Measurements from ENCODE around the gene RPA3. TPM values are rescaled to one million over a fixed set of nuclear protein-coding genes. Genes with fewer than 3 reads are reported as not detected.

The RPA3 gene
- total RNA-seq, 3 donors from 2014 or later = 23.2 to 38.4 (median 28.7) TPM

DNA sequence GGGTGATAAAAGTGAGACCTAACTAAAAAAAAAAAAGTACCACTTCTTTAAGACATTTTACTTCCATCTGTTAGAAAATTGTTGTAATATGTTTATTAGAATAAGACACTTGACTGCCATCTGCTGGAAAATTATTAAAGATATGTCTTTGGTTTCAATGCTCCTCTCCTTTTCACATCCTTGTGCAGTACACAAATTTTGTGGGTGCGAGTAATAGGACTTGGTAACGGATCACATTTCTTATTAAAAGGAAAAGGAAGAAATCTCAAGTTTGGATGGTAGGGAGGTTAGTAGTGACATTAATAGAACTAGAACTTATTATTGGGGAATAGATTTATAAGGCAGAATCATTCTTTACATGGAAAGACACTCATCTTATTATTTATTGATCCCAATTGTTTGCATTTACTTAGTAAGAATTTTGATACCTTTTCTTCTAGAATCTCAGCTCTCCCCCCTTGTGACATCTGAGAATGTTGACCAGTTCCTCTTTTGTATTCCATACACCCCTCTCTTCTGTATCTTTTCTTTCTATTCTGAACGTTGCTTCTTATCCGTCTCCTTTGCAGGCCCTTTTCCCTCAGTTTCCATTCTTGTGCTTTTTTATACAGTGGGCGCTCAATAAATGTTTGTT is 43.0 kb upstream of the RPA3 start:
- intact Hi-C loops (cut with DNase I, micrococcal nuclease) = loop anchor here (5.0 to 10.0 kb wide), 2 partner anchors 77 to 79 kb away; no protein-coding TSS in a partner anchor
- H3K4me1 ChIP-seq (ENCODE audit: low read depth) = no peaks in the 10 kb centered on the region
- H3K36me3 ChIP-seq (ENCODE audit: low read depth) = no peaks in the 10 kb centered on the region
- DNase-seq (no peak), ATAC-seq (peak; percentile 42)
- H3K4me3 ChIP-seq = no peak overlapping the region
- no peaks in the 10 kb centered on the region for H3K9me3 ChIP-seq
- TF ChIP-seq, protein P1, sequence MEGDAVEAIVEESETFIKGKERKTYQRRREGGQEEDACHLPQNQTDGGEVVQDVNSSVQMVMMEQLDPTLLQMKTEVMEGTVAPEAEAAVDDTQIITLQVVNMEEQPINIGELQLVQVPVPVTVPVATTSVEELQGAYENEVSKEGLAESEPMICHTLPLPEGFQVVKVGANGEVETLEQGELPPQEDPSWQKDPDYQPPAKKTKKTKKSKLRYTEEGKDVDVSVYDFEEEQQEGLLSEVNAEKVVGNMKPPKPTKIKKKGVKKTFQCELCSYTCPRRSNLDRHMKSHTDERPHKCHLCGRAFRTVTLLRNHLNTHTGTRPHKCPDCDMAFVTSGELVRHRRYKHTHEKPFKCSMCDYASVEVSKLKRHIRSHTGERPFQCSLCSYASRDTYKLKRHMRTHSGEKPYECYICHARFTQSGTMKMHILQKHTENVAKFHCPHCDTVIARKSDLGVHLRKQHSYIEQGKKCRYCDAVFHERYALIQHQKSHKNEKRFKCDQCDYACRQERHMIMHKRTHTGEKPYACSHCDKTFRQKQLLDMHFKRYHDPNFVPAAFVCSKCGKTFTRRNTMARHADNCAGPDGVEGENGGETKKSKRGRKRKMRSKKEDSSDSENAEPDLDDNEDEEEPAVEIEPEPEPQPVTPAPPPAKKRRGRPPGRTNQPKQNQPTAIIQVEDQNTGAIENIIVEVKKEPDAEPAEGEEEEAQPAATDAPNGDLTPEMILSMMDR (IDR thresholded peaks at IDR 0.05) = no peak

DNA sequence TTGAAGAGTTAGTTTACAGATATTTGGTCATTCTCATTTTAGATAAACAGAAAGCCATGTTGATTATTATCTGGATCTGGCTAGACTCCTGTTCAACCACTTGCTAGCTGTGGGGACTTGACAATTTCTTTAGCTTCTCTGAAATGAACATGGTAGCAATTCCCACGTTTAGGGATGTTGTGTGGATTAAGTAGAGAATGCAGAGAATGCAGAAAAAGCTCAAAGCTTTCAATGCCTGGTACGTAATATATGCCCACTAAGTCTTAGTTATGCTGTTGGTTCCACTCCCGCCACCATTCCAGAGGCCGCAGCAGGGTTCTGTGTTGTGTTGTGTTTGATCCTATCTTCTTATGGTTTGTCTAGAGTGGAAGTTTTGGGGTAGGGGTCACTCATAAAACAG is 39.2 kb upstream of the RPA3 start:
- intact Hi-C loops (cut with DNase I, micrococcal nuclease) = no loop called here
- TF ChIP-seq, protein P1 (IDR thresholded peaks at IDR 0.05) = no peak
- DNase-seq (no peak), ATAC-seq (no peak)
- no peaks in the 10 kb centered on the region for H3K36me3 ChIP-seq (ENCODE audit: low read depth)
- no peaks in the 10 kb centered on the region for H3K4me1 ChIP-seq (ENCODE audit: low read depth)
- H3K4me3 ChIP-seq = no peak overlapping the region
- H3K9me3 ChIP-seq = no peaks in the 10 kb centered on the region

DNA sequence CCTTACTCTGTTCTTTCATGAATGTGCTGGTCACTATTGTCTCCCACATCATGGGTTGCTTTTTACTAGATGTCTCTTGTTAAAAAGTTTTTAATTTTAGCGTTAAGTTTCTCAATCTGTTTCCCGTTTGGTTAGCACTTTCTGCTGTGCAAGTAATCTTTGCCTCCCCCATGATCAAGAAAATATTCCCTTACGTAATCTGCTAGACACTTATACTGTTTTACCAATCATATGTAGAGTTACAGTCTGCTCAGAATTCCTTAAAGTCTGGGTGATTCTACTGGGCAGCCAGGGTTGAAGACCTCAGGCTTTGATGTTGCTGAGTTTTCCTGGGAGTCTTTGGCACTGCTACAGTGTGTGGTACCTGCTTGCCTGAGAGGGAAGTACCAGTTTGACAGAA is 38.2 kb upstream of the RPA3 start:
- Histone ChIP-seq H3K4me1 (ENCODE audit: low read depth) (no peaks in the 10 kb centered on the region), H3K9me3 (no peaks in the 10 kb centered on the region), H3K36me3 (ENCODE audit: low read depth) (no peaks in the 10 kb centered on the region), H3K4me3 (no peak overlapping the region)
- TF ChIP-seq, protein P1 (IDR thresholded peaks at IDR 0.05) = no peak
- intact Hi-C loops (cut with DNase I, micrococcal nuclease) = no loop called here
- ATAC-seq = no peak
- no peak for DNase-seq

DNA sequence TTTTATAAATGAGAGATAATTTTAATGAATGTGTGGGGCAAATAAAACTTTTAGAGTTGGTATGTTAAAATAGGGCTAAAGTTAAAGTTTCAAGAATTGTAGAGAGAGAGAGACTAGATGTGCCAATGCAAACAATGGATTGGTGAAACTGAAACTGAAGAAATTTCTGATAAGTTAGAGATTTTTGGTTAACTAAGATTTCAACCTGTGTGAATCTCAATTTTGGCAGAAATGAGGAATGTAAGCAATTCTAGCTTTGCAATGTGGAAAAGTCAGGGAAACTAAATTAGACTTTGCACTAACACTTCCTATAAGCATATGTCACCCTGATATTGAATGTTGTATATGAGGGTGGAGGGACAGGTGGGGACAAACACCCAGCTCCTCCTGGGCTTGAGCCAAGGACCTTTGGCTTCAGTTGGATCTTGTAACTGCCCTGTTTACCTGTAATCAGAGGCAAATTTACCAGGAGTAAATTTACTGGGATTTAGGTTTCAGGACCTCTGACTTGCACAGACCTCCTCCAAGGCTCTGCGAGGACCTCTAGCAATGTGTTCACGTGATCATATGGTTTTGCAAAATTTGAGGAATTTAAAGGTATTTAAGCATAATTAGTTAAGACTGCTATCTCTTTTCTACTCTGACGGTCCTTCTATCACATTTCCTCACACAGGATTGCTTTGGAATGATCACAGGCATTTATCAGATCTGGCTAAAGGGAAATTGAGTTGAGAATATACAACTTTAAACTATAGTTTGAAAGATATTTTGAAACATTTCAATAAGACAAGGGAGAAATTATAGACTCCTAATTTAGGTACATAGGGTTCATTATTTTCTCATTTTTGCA is 33.1 kb upstream of the RPA3 start:
- TF ChIP-seq, protein P1 (IDR thresholded peaks at IDR 0.05) = no peak
- peak; percentile 92 for ATAC-seq
- Histone ChIP-seq H3K36me3 (ENCODE audit: low read depth) (no peaks in the 10 kb centered on the region), H3K9me3 (no peaks in the 10 kb centered on the region), H3K4me1 (ENCODE audit: low read depth) (peaks cover 7% of the 10 kb centered on the region), H3K4me3 (no peak overlapping the region)
- peak in 2 of 3 donors; percentile 48 to 76 for DNase-seq
- intact Hi-C loops (cut with DNase I, micrococcal nuclease) = no loop called here

DNA sequence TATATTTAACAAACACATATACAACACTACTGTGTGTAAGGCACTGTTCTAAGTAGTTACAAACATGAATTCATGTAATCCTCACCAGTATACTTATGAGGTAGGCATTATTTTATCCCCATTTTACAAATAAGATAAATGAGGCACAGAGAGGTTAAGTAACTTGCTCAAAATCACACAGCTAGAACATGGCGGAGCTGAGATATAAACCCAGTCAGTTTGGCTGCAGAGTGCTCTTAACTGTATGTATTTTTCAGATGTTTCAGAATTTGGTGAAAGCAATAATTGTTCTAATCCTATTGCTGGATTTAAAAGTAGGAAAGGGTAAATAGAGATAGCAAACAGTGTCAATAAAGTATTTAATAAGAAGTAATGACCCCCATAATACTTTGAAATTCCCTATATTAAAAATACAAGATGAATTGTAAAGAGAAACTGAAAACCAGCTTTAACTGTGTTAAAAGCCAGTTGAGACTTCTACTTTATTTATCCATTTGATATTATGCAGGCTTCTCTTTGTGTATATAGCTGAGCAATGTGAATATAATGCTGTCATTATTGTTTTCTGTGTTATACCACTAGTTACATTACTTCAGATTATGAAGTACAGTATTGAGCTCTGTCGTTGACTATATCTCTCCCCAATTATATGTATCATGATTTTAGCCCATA is 32.3 kb upstream of the RPA3 start:
- TF ChIP-seq, protein P1 (IDR thresholded peaks at IDR 0.05) = no peak
- H3K4me1 ChIP-seq (ENCODE audit: low read depth) = peaks cover 10% of the 10 kb centered on the region
- H3K9me3 ChIP-seq = no peaks in the 10 kb centered on the region
- no peak for ATAC-seq
- intact Hi-C loops (cut with DNase I, micrococcal nuclease) = no loop called here
- no peak for DNase-seq
- H3K4me3 ChIP-seq = no peak overlapping the region
- H3K36me3 ChIP-seq (ENCODE audit: low read depth) = no peaks in the 10 kb centered on the region

Data from mucosa of descending colon (tissue), 3 donors.